Neural cell (in vitro differentiated cells): ENCODE data around the gene CNTNAP2. TPM values are rescaled to one million over a fixed set of nuclear protein-coding genes. Genes with fewer than 3 reads are reported as not detected.

Source experiments
- H2AFZ ChIP-seq: fragments of 200-600, 300-800 bp; sonication (generic), shearing (Covaris generic); 2 replicates; pipeline ENCODE4 v1.6.0; 2014; ENCODE audit warnings: low read depth, mild to moderate bottlenecking, antibody characterized with exemption, low read length, moderate library complexity
- H3F3A ChIP-seq: fragments of 200-600 bp; shearing (Covaris generic); 2 replicates; pipeline ENCODE4 v1.6.1; 2016; ENCODE audit warnings: mild to moderate bottlenecking, moderate library complexity, mixed read lengths, antibody characterized with exemption, low read length; ENCODE audit not compliant: insufficient read depth, poor library complexity, severe bottlenecking
- H3K27ac ChIP-seq: fragments of 200-600, 300-800 bp; sonication (generic), shearing (Covaris generic); 2 replicates; pipeline ENCODE4 v1.5.1; 2014; ENCODE audit warnings: mild to moderate bottlenecking, low read length, moderate library complexity
- H3K27me3 ChIP-seq: fragments of 300-800, 200-600 bp; sonication (generic), shearing (Covaris generic); 2 replicates; pipeline ENCODE4 v1.6.0; 2014; ENCODE audit warnings: mild to moderate bottlenecking, low read depth, low read length, moderate library complexity; ENCODE audit not compliant: insufficient read depth
- H3K36me3 ChIP-seq: fragments of 300-800, 200-600 bp; sonication (generic), shearing (Covaris generic); 2 replicates; pipeline ENCODE4 v1.5.1; 2014; ENCODE audit warnings: mild to moderate bottlenecking, antibody characterized with exemption, low read length, moderate library complexity; ENCODE audit not compliant: insufficient read depth
- H3K4me2 ChIP-seq: fragments of 300-800, 200-600 bp; sonication (generic), shearing (Covaris generic); 2 replicates; pipeline ENCODE4 v1.6.0; 2014; ENCODE audit warnings: mild to moderate bottlenecking, low read length
- H3K4me3 ChIP-seq: fragments of 300-800, 200-600 bp; sonication (generic), shearing (Covaris generic); 2 replicates; pipeline ENCODE4 v1.5.1; 2014; ENCODE audit warnings: mild to moderate bottlenecking, low read length, moderate library complexity
- H3K79me2 ChIP-seq: fragments of 200-600 bp; shearing (Covaris generic); replicated peaks from 2 replicates; pipeline ENCODE4 v1.6.0; 2014; ENCODE audit warnings: mild to moderate bottlenecking, low read length, moderate library complexity; ENCODE audit not compliant: insufficient read depth
- H3K9ac ChIP-seq: fragments of 300-800, 200-600 bp; sonication (generic), shearing (Covaris generic); 2 replicates; pipeline ENCODE4 v1.6.1; 2016; ENCODE audit warnings: mild to moderate bottlenecking, low read length, mixed read lengths
- H3K9me2 ChIP-seq: fragments of 200-600 bp; shearing (Covaris generic); 2 replicates; pipeline ENCODE4 v1.6.1; 2016; ENCODE audit warnings: mild to moderate bottlenecking, low read length, mixed read lengths; ENCODE audit not compliant: insufficient read depth
- H3K9me3 ChIP-seq: fragments of 200-600, 300-800 bp; sonication (generic), shearing (Covaris generic); 2 replicates; pipeline ENCODE4 v1.6.1; 2016; ENCODE audit warnings: mild to moderate bottlenecking, mixed run types, low read length, moderate library complexity, mixed read lengths
- H4K20me1 ChIP-seq: fragments of 200-600 bp; shearing (Covaris generic); 2 replicates; pipeline ENCODE4 v1.6.1; 2016; ENCODE audit warnings: mild to moderate bottlenecking, mixed run types; ENCODE audit not compliant: insufficient read depth
- EP300 ChIP-seq: fragments of 450-650 bp; conservative IDR thresholded peaks from 2 replicates; pipeline ENCODE4 v1.6.1; 2014; ENCODE audit warnings: antibody characterized with exemption, mild to moderate bottlenecking, moderate library complexity; ENCODE audit not compliant: poor library complexity, severe bottlenecking
- EZH2 ChIP-seq: fragments of 200-600, 300-800 bp; shearing (Covaris generic), sonication (generic); IDR thresholded peaks from 2 replicates; pipeline ENCODE4 v1.6.1; 2014; ENCODE audit warnings: antibody characterized with exemption, low read length, borderline replicate concordance, mild to moderate bottlenecking; ENCODE audit not compliant: insufficient read depth, poor library complexity, severe bottlenecking
- MXI1 ChIP-seq: fragments of 450-650 bp; conservative IDR thresholded peaks from 2 replicates; pipeline ENCODE4 v1.6.1; 2014; ENCODE audit warnings: antibody characterized with exemption, mild to moderate bottlenecking; ENCODE audit not compliant: poor library complexity, severe bottlenecking
- POLR2AphosphoS5 ChIP-seq: IDR thresholded peaks from 2 replicates; pipeline ENCODE4 v1.6.1; 2012
- RAD21 ChIP-seq: fragments of 450-650 bp; conservative IDR thresholded peaks from 2 replicates; pipeline ENCODE4 v1.6.1; 2014; ENCODE audit warnings: antibody characterized with exemption, mild to moderate bottlenecking, moderate library complexity
- SMC3 ChIP-seq: fragments of 450-650 bp; conservative IDR thresholded peaks from 2 replicates; pipeline ENCODE4 v1.6.1; 2014; ENCODE audit warnings: antibody characterized with exemption, mild to moderate bottlenecking, moderate library complexity; ENCODE audit not compliant: poor library complexity
- TAF1 ChIP-seq: IDR thresholded peaks from 2 replicates; pipeline ENCODE4 v1.6.1; 2012; ENCODE audit warnings: low read depth
- polyA plus RNA-seq: library from polyadenylated mRNA; depleted of rRNA; stranded (reverse); fragments of >200 nt; gene quantifications from 2 replicates; pipeline ENCODE4 v1.2.3, GENCODE V29; 2014
- TF ChIP-seq, protein P1 (sequence below): fragments of 450-650 bp; IDR thresholded peaks from 2 replicates; pipeline ENCODE4 v1.5.1; 2014; ENCODE audit warnings: antibody characterized with exemption, mild to moderate bottlenecking, moderate library complexity; ENCODE audit not compliant: poor library complexity, severe bottlenecking
- TF ChIP-seq, protein P2 (sequence below): IDR thresholded peaks from 2 replicates; pipeline ENCODE4 v1.6.1; 2012; ENCODE audit warnings: borderline replicate concordance

The CNTNAP2 gene
- polyA plus RNA-seq, 1 donor from 2014 or later: 276 TPM

DNA sequence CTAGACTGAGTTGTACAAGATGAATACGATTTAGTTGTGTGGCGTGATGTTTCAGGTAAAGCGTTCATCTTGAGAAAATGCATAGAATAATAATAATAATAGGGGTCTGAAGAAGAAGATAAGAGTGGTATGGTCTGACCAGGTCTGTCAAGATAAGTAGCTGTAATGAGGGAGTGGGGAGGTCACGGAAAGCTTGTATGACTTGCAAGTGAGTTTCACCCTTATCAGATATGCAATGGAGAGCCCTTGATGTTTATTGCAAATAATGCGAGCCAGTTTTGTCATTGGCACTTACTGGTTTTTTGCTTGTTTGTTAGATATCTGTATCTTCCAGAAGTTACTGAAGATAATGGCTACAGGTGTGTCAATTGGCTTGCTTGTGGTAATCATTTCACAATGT, 611.5 kb downstream of the CNTNAP2 start:
- no peak overlapping the region for H3K4me3 ChIP-seq
- no peaks in the 10 kb centered on the region for H4K20me1 ChIP-seq
- no peaks in the 10 kb centered on the region for H3K9me2 ChIP-seq
- H3F3A ChIP-seq: no peaks in the 10 kb centered on the region
- no peak overlapping the region for H3K27ac ChIP-seq
- no peaks in the 10 kb centered on the region for H3K9me3 ChIP-seq
- H3K79me2 ChIP-seq: no peaks in the 10 kb centered on the region
- no peak overlapping the region for H2AFZ ChIP-seq
- H3K36me3 ChIP-seq: no peaks in the 10 kb centered on the region
- TF ChIP-seq EZH2 (no peak), POLR2AphosphoS5 (no peak), SMC3 (no peak), TAF1 (no peak), EP300 (no peak), MXI1 (no peak), RAD21 (no peak)
- TF ChIP-seq, protein P1, sequence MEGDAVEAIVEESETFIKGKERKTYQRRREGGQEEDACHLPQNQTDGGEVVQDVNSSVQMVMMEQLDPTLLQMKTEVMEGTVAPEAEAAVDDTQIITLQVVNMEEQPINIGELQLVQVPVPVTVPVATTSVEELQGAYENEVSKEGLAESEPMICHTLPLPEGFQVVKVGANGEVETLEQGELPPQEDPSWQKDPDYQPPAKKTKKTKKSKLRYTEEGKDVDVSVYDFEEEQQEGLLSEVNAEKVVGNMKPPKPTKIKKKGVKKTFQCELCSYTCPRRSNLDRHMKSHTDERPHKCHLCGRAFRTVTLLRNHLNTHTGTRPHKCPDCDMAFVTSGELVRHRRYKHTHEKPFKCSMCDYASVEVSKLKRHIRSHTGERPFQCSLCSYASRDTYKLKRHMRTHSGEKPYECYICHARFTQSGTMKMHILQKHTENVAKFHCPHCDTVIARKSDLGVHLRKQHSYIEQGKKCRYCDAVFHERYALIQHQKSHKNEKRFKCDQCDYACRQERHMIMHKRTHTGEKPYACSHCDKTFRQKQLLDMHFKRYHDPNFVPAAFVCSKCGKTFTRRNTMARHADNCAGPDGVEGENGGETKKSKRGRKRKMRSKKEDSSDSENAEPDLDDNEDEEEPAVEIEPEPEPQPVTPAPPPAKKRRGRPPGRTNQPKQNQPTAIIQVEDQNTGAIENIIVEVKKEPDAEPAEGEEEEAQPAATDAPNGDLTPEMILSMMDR: no peak
- TF ChIP-seq, protein P2, sequence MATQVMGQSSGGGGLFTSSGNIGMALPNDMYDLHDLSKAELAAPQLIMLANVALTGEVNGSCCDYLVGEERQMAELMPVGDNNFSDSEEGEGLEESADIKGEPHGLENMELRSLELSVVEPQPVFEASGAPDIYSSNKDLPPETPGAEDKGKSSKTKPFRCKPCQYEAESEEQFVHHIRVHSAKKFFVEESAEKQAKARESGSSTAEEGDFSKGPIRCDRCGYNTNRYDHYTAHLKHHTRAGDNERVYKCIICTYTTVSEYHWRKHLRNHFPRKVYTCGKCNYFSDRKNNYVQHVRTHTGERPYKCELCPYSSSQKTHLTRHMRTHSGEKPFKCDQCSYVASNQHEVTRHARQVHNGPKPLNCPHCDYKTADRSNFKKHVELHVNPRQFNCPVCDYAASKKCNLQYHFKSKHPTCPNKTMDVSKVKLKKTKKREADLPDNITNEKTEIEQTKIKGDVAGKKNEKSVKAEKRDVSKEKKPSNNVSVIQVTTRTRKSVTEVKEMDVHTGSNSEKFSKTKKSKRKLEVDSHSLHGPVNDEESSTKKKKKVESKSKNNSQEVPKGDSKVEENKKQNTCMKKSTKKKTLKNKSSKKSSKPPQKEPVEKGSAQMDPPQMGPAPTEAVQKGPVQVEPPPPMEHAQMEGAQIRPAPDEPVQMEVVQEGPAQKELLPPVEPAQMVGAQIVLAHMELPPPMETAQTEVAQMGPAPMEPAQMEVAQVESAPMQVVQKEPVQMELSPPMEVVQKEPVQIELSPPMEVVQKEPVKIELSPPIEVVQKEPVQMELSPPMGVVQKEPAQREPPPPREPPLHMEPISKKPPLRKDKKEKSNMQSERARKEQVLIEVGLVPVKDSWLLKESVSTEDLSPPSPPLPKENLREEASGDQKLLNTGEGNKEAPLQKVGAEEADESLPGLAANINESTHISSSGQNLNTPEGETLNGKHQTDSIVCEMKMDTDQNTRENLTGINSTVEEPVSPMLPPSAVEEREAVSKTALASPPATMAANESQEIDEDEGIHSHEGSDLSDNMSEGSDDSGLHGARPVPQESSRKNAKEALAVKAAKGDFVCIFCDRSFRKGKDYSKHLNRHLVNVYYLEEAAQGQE: no peak
- H3K27me3 ChIP-seq: no peaks in the 10 kb centered on the region
- no peak overlapping the region for H3K9ac ChIP-seq
- H3K4me2 ChIP-seq: no peak overlapping the region

DNA sequence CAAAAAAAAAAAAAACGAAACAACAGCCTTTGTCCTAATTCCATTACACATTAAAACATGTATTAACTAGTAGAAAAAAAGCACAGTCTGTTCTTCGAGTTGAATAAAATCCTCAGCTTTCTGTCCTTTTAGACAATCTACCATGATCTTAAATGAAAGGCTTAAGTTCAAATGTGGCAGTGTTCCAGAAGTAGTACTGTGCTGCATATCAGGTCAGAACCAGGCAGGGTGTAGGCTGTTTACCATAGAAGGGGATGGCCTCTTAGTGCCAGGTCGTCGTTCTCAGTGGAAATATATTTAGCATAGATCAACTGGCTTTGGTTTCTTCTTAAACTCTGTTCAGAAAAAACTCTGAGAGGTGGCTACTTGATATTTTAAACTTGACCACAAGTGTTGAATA, 612.0 kb downstream of the CNTNAP2 start:
- TF ChIP-seq EZH2 (no peak), SMC3 (no peak), POLR2AphosphoS5 (no peak), MXI1 (no peak), RAD21 (no peak), EP300 (no peak), TAF1 (no peak)
- TF ChIP-seq, protein P2: no peak
- TF ChIP-seq, protein P1: no peak
- Histone ChIP-seq H3K79me2 (no peaks in the 10 kb centered on the region), H3K9ac (no peak overlapping the region), H3K27me3 (no peaks in the 10 kb centered on the region), H2AFZ (no peak overlapping the region), H3K4me2 (no peak overlapping the region), H4K20me1 (no peaks in the 10 kb centered on the region), H3K27ac (no peak overlapping the region), H3K9me2 (no peaks in the 10 kb centered on the region), H3K9me3 (no peaks in the 10 kb centered on the region), H3F3A (no peaks in the 10 kb centered on the region), H3K4me3 (no peak overlapping the region), H3K36me3 (no peaks in the 10 kb centered on the region)
